ENCODE results near the gene SERGEF. TPM values are rescaled to one million over a fixed set of nuclear protein-coding genes. Genes with fewer than 3 reads are reported as not detected.
A peak's percentile ranks its signal among the peaks of the same experiment; 100 is the strongest.

SERGEF gene
- total and polyA plus RNA-seq, 7 donors = 11.1 to 33.1 (median 26.0) TPM

GRCh38 chr11:17927681-17928343, 85.0 kb downstream of the SERGEF start:
- intact Hi-C loops (cut with DNase I) = no loop called here
- no peak overlapping the region for H3K27ac ChIP-seq
- WGBS, 3 donors = 36 to 52% (median 45%) methylated on average over 3 of the region's 3 CpGs
- no peak overlapping the region for H3K4me3 ChIP-seq
- DNase-seq (no peak), ATAC-seq (peak in 3 of 4 donors; percentile 34 to 66 (median 51))
- H3K9me3 ChIP-seq = no peaks in the 10 kb centered on the region
- H3K27me3 ChIP-seq (ENCODE audit: insufficient read depth in 3 of 3, low read length in 2 of 3) = no peaks in the 10 kb centered on the region
- no peaks in the 10 kb centered on the region for H3K36me3 ChIP-seq (ENCODE audit: insufficient read depth in 1 of 2, low read depth in 1 of 2)
- peaks cover 8% of the 10 kb centered on the region for H3K4me1 ChIP-seq
- TF ChIP-seq, protein P1, sequence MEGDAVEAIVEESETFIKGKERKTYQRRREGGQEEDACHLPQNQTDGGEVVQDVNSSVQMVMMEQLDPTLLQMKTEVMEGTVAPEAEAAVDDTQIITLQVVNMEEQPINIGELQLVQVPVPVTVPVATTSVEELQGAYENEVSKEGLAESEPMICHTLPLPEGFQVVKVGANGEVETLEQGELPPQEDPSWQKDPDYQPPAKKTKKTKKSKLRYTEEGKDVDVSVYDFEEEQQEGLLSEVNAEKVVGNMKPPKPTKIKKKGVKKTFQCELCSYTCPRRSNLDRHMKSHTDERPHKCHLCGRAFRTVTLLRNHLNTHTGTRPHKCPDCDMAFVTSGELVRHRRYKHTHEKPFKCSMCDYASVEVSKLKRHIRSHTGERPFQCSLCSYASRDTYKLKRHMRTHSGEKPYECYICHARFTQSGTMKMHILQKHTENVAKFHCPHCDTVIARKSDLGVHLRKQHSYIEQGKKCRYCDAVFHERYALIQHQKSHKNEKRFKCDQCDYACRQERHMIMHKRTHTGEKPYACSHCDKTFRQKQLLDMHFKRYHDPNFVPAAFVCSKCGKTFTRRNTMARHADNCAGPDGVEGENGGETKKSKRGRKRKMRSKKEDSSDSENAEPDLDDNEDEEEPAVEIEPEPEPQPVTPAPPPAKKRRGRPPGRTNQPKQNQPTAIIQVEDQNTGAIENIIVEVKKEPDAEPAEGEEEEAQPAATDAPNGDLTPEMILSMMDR (IDR thresholded peaks at IDR 0.05) = no peak

DNA sequence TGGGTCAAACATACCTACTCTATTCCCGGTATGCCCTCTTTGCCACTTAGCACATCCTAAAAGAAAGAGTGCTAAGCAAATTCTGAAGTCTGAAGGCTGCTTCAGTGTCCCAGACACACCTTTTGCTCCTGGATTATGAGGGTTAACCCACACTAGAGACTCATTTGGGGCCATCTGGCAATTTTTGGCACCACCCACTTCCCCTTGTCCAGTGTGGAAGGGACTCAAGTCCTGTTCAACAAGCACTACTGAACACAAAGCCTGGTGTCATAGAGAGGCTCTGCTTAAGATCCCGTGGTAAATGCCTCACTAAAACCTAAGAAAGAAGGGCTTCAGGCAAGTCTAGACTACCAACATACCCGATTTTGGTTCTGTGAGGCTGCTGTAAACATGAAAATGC, 85.8 kb downstream of the SERGEF start:
- no peak for ATAC-seq
- DNase-seq = no peak
- peaks cover 15% of the 10 kb centered on the region for H3K4me1 ChIP-seq
- no peak overlapping the region for H3K27ac ChIP-seq
- no peak overlapping the region for H3K4me3 ChIP-seq
- no peaks in the 10 kb centered on the region for H3K27me3 ChIP-seq (ENCODE audit: insufficient read depth in 3 of 3, low read length in 2 of 3)
- H3K9me3 ChIP-seq = no peaks in the 10 kb centered on the region
- intact Hi-C loops (cut with DNase I) = no loop called here
- WGBS, 3 donors = 81 to 88% (median 85%) methylated on average over 3 of the region's 3 CpGs
- TF ChIP-seq, protein P1 (IDR thresholded peaks at IDR 0.05) = no peak
- H3K36me3 ChIP-seq (ENCODE audit: insufficient read depth in 1 of 2, low read depth in 1 of 2) = no peaks in the 10 kb centered on the region

DNA sequence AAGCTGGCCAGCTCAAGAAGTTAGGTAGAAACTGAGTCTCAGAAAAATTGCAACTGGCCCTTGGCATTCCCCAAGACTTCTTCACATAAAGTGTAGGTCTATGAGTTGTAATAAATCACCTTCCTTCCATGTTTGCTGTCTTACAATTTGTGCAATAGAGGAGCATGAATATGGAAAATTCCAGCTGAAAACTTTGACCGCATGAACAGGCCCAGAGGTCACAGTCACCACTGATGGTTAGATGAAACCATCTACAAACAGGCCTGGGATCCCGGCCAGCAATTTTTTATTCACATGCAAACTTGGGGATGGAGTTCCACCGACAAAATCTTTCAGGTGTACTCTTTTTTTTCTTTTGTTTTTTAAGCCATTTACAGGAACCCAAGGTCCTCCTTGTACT, 88.1 kb downstream of the SERGEF start:
- no peak for ATAC-seq
- TF ChIP-seq, protein P1 (IDR thresholded peaks at IDR 0.05) = no peak
- 61 to 80% (median 66%) methylated on average over 3 of the region's 3 CpGs for WGBS, 3 donors
- no peaks in the 10 kb centered on the region for H3K9me3 ChIP-seq
- no peak for DNase-seq
- no peak overlapping the region for H3K4me3 ChIP-seq
- H3K27ac ChIP-seq = no peak overlapping the region
- H3K36me3 ChIP-seq (ENCODE audit: insufficient read depth in 1 of 2, low read depth in 1 of 2) = no peaks in the 10 kb centered on the region
- intact Hi-C loops (cut with DNase I) = loop anchor here in 1 of 2 donors (5.0 kb wide), 1 partner anchor 33 kb away; no protein-coding TSS in a partner anchor
- peaks cover 30% of the 10 kb centered on the region for H3K4me1 ChIP-seq
- no peaks in the 10 kb centered on the region for H3K27me3 ChIP-seq (ENCODE audit: insufficient read depth in 3 of 3, low read length in 2 of 3)

DNA sequence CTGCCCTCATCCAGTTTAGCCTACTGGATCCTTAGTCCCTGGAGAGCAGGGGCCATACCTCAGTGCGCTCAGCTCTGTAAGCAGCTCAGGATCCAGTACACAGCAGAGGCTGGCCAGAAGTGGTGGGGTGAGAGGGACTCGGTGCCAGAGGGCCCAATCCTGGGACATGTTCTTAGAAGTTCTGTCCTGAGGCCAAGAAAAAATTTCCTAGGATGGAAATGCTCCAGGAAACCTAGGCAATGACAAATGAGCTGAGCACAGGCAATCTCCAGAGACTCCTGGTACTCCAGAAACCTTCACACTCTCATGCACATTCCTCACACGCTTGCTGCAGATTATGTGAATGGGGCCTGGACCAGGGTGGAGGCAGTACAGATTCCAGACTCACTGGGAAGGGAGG, 89.6 kb downstream of the SERGEF start:
- H3K4me1 ChIP-seq = peaks cover 30% of the 10 kb centered on the region
- peak in 1 of 2 donors; percentile 17 for DNase-seq
- TF ChIP-seq, protein P1 (IDR thresholded peaks at IDR 0.05) = no peak
- WGBS, 3 donors = 22 to 56% (median 32%) methylated on average over 3 of the region's 3 CpGs
- H3K36me3 ChIP-seq (ENCODE audit: insufficient read depth in 1 of 2, low read depth in 1 of 2) = peaks cover 0 to under 1% of the 10 kb centered on the region in 2 donors
- no peaks in the 10 kb centered on the region for H3K27me3 ChIP-seq (ENCODE audit: insufficient read depth in 3 of 3, low read length in 2 of 3)
- no peak overlapping the region for H3K4me3 ChIP-seq
- H3K9me3 ChIP-seq = no peaks in the 10 kb centered on the region
- H3K27ac ChIP-seq = no peak overlapping the region
- intact Hi-C loops (cut with DNase I) = loop anchor here in 1 of 2 donors (5.0 kb wide), 1 partner anchor 34 kb away; no protein-coding TSS in a partner anchor
- ATAC-seq = peak in 3 of 4 donors; percentile 41 to 53 (median 42)
